ENCODE measurements around the gene WDFY3. TPM values are rescaled to one million over a fixed set of nuclear protein-coding genes. Genes with fewer than 3 reads are reported as not detected.

The WDFY3 gene
- total and polyA plus RNA-seq, 9 of the 15 experiments (the other 6 are each of a cell fraction or from before 2014, with no cell fraction given): 0.58 to 13.5 (median 9.4) TPM

- 0% methylated on average over 1 of the region's 1 CpG for WGBS (ENCODE audit: insufficient coverage, low coverage, missing lambda C conversion rate)
- no peak for TF ChIP-seq TSHZ1 (CRISPR knock-in tag; IDR thresholded peaks at IDR 0.05)
- no peak for TF ChIP-seq ZNF696 (CRISPR knock-in tag; conservative IDR thresholded peaks at IDR 0.05)
- no peak for TF ChIP-seq SMARCA4 (IDR thresholded peaks at IDR 0.05)
- no peak for TF ChIP-seq TCF15 (CRISPR knock-in tag; IDR thresholded peaks at IDR 0.05)
- TF ChIP-seq MAFF (IDR thresholded peaks at IDR 0.05; ENCODE audit: low read length): no peak
- TF ChIP-seq MAFK (IDR thresholded peaks at IDR 0.05; ENCODE audit: low read length): no peak
- no peak for TF ChIP-seq NUFIP1 (IDR thresholded peaks at IDR 0.05; ENCODE audit: partially characterized antibody)
- TF ChIP-seq NCOA6 (IDR thresholded peaks at IDR 0.05): no peak
- no peak for TF ChIP-seq RBM14 (IDR thresholded peaks at IDR 0.05; ENCODE audit: borderline replicate concordance, insufficient read depth, low read depth, low read length)
- TF ChIP-seq ZNF3 (CRISPR knock-in tag; IDR thresholded peaks at IDR 0.05): no peak
- CTCF ChIA-PET (ENCODE audit: low intra/inter-chr PET ratio): no interaction called here
Measured at GRCh38 chr4:84651499-84651898, 315.0 kb downstream of the WDFY3 start.

More at GRCh38 chr4:84651499-84651898, 315.0 kb downstream of the WDFY3 start:
- Histone ChIP-seq H3K9me3 (replicated peaks; ENCODE audit: control insufficient read depth, insufficient read depth, low read depth, low read length) (no peaks in the 10 kb centered on the region), H3K4me2 (ENCODE audit: insufficient read depth, low read length) (no peak overlapping the region), H3K27me3 (ENCODE audit: control insufficient read depth in 2 of 2, insufficient read depth in 2 of 2, low read length in 2 of 2) (peaks cover 0 to 4% of the 10 kb centered on the region in 2 experiments; a peak in 1 of 5 replicates), H2AFZ (ENCODE audit: low read depth, low read length) (no peak overlapping the region), H3K27ac (ENCODE audit: extremely low read depth, low read depth, low read length) (no peak overlapping the region), H3K9ac (ENCODE audit: insufficient read depth in 1 of 2, low read depth in 2 of 2, low read length in 2 of 2) (no peak overlapping the region), H3K36me3 (ENCODE audit: control insufficient read depth, insufficient read depth, low read length) (no peaks in the 10 kb centered on the region), H3K9me1 (ENCODE audit: control insufficient read depth, insufficient read depth, low read length) (no peaks in the 10 kb centered on the region), H3K79me2 (ENCODE audit: control insufficient read depth, insufficient read depth, low read length) (no peaks in the 10 kb centered on the region), H3K4me3 (no peak overlapping the region), H4K20me1 (replicated peaks; ENCODE audit: control insufficient read depth, insufficient read depth, low read length) (no peaks in the 10 kb centered on the region), H3K4me1 (replicated peaks in 1 of 2; ENCODE audit: control insufficient read depth in 2 of 2, insufficient read depth in 2 of 2, low read length in 2 of 2) (no peaks in the 10 kb centered on the region)
- no TSS peak for BruUV-seq (replicated peaks)
- no peak for ATAC-seq
- DNase-seq (ENCODE audit: extremely low read depth in 1 of 4, low spot score in 3 of 4): no peak
- in situ Hi-C loops (cut with MboI) (no loop called here), intact Hi-C loops (cut with micrococcal nuclease) (no loop called here)
- no peak for FAIRE-seq
- POLR2A ChIA-PET: no interaction called here
